ACC112 (cell line): ENCODE data around the gene RPL37.
A peak's percentile ranks its signal among the peaks of the same experiment; 100 is the strongest.
"Not testable (repeated sequence)": the region's sequence is repeated elsewhere in the genome, so short reads cannot be mapped to it uniquely, and the experiment has no call there.

Source experiments
- H2AFZ ChIP-seq: fragments of 200-600 bp; sonication (generic); one replicate; pipeline ENCODE4 v1.6.0; 2017; ENCODE audit warnings: antibody characterized with exemption, low read length; ENCODE audit not compliant: unreplicated experiment
- H3K27ac ChIP-seq: fragments of 200-600 bp; sonication (generic); 2 replicates; pipeline ENCODE4 v1.5.1; 2014; ENCODE audit warnings: low read depth, mild to moderate bottlenecking, antibody characterized with exemption, low read length, moderate library complexity
- H3K27me3 ChIP-seq: fragments of 200-600 bp; sonication (generic); 2 replicates; pipeline ENCODE4 v1.6.1; 2014; ENCODE audit warnings: mild to moderate bottlenecking, antibody characterized with exemption, low read length, moderate library complexity, mixed read lengths; ENCODE audit not compliant: insufficient read depth
- H3K36me3 ChIP-seq: fragments of 200-600 bp; sonication (generic); 2 replicates; pipeline ENCODE4 v1.6.1; 2016; ENCODE audit warnings: mild to moderate bottlenecking, antibody characterized with exemption, low read length, moderate library complexity, mixed read lengths; ENCODE audit not compliant: insufficient read depth
- H3K4me1 ChIP-seq: fragments of 200-600 bp; sonication (generic); one replicate; pipeline ENCODE4 v1.6.1; 2016; ENCODE audit warnings: low read length, mixed read lengths; ENCODE audit not compliant: insufficient read depth, unreplicated experiment, control insufficient read depth
- H3K4me3 ChIP-seq: fragments of 200-600 bp; sonication (generic); 2 replicates; pipeline ENCODE4 v1.5.1; 2014; ENCODE audit warnings: mild to moderate bottlenecking, low read depth, low read length
- H3K79me2 ChIP-seq: fragments of 200-600 bp; sonication (generic); one replicate; pipeline ENCODE4 v1.6.0; 2016; ENCODE audit warnings: low read length; ENCODE audit not compliant: control insufficient read depth, unreplicated experiment, insufficient read depth

Gene RPL37

DNA sequence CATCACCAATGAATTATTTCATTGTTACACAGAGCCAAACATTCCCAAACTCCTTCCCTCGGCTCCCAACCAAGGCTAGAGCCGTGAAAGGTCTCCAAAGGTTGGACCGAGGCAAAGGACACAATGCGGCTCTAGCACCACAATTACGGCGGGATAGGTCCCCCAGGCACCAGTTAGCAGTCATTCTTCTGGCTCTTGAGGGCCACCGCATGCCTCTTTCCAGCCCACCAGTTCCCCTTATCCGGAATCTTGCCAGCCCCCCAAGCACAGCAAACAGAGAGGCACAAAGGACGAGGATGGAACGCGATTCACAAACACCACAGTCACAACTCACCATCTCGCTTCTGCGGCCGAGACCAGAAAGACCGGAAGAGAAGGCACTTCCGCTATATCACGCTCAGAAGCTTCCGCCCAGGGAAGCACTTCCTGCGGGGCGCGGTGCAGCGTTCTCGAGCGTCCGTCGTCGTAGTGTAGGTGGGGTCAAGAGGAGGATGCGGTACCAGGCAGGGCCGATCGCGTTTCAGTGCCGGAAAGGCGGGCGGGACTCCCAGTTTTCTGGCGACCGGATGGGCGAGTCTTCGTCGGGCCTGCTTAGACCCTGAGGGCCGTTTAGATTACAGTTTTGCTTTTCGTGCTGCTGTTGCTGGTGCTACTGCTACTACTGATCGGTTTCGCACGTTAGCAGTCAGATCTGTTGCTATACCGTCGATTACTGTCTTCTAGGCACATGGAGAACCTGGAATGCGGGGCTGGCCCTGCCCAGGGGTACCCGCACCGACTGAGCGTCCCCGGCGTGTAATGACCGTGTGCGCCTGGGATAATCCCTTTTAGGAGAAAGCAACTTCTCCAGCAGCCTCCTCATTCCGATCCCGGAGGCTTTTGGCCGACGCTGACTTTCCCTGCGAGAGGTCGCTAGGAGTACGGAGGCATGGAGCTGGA, at the start of gene RPL37:
Gene RPL37 (minus strand): TSS at position 374 of the 939 bp plus-strand sequence. CDS start 37 bp downstream, at position 337.
- Histone ChIP-seq H3K27me3 (no peaks in the 10 kb centered on the region), H3K27ac (peak within 1 kb of the TSS; percentile 95), H3K79me2 (peaks cover 48% of the 10 kb centered on the region), H2AFZ (peak within 1 kb of the TSS; percentile 88), H3K4me3 (peak within 1 kb of the TSS; percentile 99), H3K4me1 (peaks cover 37% of the 10 kb centered on the region), H3K36me3 (peaks cover 46% of the 10 kb centered on the region)

DNA sequence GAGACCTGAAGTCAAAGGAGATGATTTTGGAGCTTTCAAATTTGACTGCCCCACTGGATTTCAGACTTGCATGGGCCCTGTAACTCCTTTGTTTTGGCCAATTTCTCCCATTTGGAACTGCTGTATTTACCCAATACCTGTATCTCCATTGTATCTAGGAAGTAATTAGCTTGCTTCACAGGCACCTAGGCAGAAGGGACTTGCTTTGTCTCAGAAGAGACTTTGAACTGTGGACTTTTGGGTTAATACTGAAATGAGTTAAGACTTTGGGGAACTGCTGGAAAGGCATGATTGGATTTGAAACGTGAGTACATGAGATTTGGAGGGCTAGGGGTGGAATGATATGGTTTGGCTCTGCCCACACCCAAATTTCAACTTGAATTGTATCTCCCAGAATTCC, 48.0 kb upstream of the RPL37 start:
- H2AFZ ChIP-seq, H3K27me3 ChIP-seq, H3K27ac ChIP-seq, H3K79me2 ChIP-seq, H3K36me3 ChIP-seq, H3K4me1 ChIP-seq, H3K4me3 ChIP-seq: not testable (repeated sequence)

DNA sequence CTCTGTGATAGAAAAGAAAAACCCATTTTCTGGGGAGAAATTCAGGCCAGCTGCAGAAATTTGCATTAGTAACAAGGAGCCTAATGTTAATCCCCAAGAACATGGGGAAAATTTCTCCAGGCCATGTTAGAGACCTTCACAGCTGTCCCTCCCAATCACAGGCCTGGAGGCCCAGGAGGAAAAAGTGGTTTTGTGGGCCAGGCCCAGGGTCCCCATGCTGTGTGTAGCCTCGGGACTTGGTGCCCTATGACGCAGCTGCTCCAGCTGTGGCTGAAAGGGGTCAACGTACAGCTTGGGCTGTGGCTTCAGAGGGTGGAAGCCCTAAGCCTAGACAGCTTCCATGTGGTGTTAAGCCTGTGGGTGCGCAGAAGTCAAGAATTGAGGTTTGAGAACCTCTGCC, 47.3 kb upstream of the RPL37 start:
- no peaks in the 10 kb centered on the region for H3K4me1 ChIP-seq
- no peak overlapping the region for H2AFZ ChIP-seq
- H3K27me3 ChIP-seq: no peaks in the 10 kb centered on the region
- H3K36me3 ChIP-seq: no peaks in the 10 kb centered on the region
- H3K79me2 ChIP-seq: no peaks in the 10 kb centered on the region
- H3K4me3 ChIP-seq: no peak overlapping the region
- H3K27ac ChIP-seq: no peak overlapping the region

DNA sequence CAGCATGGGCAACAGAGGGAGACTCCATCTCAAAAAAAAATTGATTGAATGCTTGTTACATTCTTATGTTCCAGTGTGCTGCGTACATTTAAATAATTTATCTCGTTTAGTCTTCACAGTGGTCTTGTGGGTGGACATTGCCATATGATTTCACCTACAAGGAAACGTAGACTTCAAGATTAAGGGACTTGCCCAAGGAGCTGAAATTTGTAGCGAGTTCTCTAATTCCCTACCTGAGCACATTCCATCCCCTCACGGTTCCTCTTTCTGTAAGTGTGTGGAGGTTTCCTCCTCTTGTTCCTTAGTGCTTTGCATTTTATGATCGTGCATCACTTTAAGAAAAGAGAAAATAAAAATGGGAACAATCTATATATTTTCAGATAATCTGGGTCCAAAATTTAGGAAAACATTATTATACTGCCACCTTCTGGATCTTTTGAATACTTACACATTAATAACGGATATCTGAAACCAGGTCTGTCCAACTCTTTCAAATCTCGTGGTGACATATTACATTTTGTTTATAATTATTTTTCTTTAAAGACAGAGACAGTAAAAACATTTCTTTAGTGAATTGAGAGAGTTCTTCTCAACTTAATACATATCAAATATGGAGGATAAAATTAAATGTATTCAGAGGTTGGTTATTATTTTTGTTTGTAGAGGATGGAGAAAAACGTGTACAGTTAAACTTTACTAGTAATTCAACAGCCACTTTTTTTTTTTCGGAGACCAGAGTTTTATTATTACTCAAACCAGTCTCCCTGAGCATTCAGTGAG, 44.3 kb upstream of the RPL37 start:
- no peak overlapping the region for H3K27ac ChIP-seq
- peak overlapping the region; percentile 95 for H2AFZ ChIP-seq
- H3K27me3 ChIP-seq: no peaks in the 10 kb centered on the region
- no peaks in the 10 kb centered on the region for H3K4me1 ChIP-seq
- no peaks in the 10 kb centered on the region for H3K36me3 ChIP-seq
- no peaks in the 10 kb centered on the region for H3K79me2 ChIP-seq
- H3K4me3 ChIP-seq: no peak overlapping the region

DNA sequence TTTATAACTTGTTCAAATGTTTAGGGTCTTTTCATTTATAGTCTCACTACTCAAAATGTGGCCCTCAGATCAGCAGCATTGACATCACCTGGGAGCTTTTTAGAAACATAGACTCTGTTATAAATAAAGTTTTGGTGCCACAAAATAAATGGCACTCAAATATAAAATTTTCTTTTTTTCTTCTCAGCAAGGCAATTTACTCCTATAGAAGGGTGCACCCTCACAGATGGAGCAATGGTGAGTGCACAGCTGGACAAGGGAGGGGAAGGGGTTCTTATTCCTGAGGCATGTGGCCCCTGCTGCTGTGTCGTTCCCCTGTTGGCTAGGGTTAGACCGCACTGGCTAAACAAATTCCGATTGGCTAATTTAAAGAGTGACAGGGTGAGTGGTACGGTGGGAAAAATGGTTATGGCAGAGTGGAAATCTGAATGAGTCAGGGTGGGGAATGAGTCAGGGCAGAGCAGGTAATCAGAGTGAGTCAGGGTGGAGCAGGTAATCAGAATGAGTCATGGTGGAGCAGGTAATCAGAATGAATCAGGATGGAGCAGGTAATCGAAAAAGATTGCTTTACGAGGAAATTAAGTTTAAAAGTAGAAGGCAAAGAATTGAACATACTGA, 42.5 kb upstream of the RPL37 start:
- Histone ChIP-seq H3K4me3 (no peak overlapping the region), H3K4me1 (no peaks in the 10 kb centered on the region), H2AFZ (no peak overlapping the region), H3K36me3 (no peaks in the 10 kb centered on the region), H3K27me3 (no peaks in the 10 kb centered on the region), H3K27ac (no peak overlapping the region), H3K79me2 (no peaks in the 10 kb centered on the region)

DNA sequence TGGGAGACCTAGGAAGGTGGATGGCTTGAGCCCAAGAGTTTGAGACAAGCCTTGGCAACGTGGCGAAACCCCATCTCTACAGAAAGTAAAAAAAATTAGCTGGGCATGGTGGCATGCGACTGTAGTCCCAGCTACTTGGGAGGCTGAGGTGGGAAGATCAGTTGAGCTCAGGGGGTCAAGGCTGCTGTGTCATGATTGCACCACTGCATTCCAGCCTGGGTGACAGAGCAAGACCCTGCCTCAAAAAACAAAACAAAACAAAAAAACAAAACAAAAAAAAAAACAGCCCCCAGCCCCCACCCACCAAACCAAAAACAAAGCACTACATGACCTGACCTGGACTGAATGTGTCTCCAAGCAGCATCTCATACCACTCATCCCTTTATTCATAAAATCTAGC, 40.9 kb upstream of the RPL37 start:
- no peaks in the 10 kb centered on the region for H3K36me3 ChIP-seq
- H3K27ac ChIP-seq: no peak overlapping the region
- H3K4me3 ChIP-seq: no peak overlapping the region
- H3K4me1 ChIP-seq: no peaks in the 10 kb centered on the region
- no peak overlapping the region for H2AFZ ChIP-seq
- H3K79me2 ChIP-seq: no peaks in the 10 kb centered on the region
- H3K27me3 ChIP-seq: no peaks in the 10 kb centered on the region

DNA sequence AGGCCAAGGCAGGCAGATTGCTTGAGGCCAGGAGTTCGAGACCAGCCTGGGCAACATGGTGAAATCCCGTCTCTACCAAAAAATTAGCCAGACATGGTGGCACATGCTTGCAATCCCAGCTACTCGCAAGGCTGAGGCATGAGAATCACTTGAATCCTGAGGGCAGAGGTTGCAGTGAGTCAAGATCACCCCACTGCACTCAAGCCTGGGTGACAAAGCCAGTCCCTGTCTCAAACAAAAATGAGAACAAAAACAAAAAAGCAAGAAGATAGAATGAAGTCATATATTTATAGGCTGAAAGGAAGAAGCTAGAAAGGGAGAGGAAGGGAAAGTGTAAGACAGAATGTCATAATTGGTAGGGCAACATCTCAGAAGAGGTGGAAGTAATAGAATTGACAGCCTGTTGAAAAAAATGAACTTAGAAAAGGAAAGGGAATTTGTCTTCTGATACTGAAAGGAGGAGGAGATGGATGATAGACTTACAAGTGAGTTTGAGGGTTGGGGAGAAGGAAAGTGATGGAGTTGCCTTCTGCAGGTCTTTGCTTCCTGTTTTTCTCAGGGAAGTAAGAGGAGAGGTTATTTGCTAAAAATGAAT, 38.4 kb upstream of the RPL37 start:
- Histone ChIP-seq H3K36me3 (no peaks in the 10 kb centered on the region), H3K4me1 (no peaks in the 10 kb centered on the region), H3K27me3 (no peaks in the 10 kb centered on the region), H2AFZ (no peak overlapping the region), H3K4me3 (no peak overlapping the region), H3K27ac (no peak overlapping the region), H3K79me2 (no peaks in the 10 kb centered on the region)

DNA sequence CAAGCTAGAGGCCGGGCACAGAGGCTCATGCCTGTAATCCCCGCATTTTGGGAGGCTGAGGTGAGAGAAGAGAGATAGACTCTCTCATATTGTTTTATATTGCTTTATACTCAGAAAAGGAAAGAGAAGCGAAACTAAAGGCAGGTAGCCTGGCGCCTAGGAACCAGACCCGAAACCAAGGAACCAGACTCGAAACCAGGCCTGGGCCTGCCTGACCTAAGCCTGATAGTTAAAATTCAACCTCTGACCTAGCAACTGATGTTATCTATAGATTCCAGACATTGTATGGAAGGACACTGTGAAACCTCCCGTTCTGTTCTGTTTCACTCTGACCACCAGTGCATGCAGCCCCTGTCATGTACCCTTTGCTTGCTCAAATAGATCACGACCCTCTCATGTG, 37.2 kb upstream of the RPL37 start:
- H3K27ac ChIP-seq, H3K27me3 ChIP-seq, H3K4me3 ChIP-seq, H2AFZ ChIP-seq, H3K36me3 ChIP-seq, H3K79me2 ChIP-seq, H3K4me1 ChIP-seq: not testable (repeated sequence)

DNA sequence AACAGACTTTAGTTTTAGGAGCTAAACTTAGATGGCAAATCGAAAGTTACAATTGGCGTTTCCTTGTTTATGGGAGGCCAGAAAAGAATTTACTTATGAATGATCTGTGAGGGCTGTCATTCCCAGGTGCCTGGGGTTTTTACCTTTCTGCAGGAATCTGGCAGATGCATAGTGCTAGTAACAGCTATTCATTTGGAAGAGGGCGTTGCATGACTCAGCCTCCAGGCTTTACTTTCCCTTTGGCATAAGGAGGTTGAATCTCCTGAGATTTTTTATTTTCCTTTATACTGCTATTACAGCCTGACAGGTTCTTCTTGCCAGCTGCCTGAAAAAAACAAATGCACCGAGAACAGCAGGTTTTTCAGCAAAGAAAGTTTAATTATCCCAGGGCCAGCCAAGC, 36.2 kb upstream of the RPL37 start:
- no peak overlapping the region for H2AFZ ChIP-seq
- H3K4me1 ChIP-seq: no peaks in the 10 kb centered on the region
- no peaks in the 10 kb centered on the region for H3K36me3 ChIP-seq
- H3K27me3 ChIP-seq: no peaks in the 10 kb centered on the region
- no peak overlapping the region for H3K4me3 ChIP-seq
- no peaks in the 10 kb centered on the region for H3K79me2 ChIP-seq
- no peak overlapping the region for H3K27ac ChIP-seq

DNA sequence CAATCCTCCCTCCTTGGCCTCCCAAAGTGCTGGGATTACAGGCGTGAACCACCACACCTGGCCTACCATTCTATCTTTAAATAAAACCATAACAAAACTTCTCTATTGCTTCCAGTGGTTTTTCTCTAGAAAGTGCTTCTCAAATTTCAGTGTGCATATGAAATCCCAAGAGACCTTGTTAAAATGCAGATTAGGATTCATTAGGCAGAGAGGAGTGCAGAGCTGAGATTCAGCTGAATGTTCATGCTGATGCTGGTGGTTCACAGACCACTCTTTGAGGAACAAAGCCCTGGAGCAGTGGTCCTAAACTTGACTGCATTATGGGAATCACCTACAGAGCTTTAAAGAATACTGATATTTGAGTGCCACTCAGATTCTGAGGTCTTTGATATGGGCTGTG, 34.4 kb upstream of the RPL37 start:
- Histone ChIP-seq H3K36me3 (no peaks in the 10 kb centered on the region), H3K27me3 (no peaks in the 10 kb centered on the region), H3K4me1 (no peaks in the 10 kb centered on the region), H3K4me3 (no peak overlapping the region), H3K27ac (no peak overlapping the region), H3K79me2 (no peaks in the 10 kb centered on the region), H2AFZ (no peak overlapping the region)
